Measurements from ENCODE around the gene MCM7. TPM values are rescaled to one million over a fixed set of nuclear protein-coding genes. Genes with fewer than 3 reads are reported as not detected.

Gene MCM7
- total and polyA plus RNA-seq, 2 of the 13 experiments (the other 11 are each of a cell fraction or from before 2014, with no cell fraction given): 84.5 to 214 TPM

- TF ChIP-seq ZNF800 (CRISPR knock-in tag; IDR thresholded peaks at IDR 0.05) (no peak), NR2F2 (IDR thresholded peaks at IDR 0.05; ENCODE audit: borderline replicate concordance, low read depth) (no peak), RBAK (CRISPR knock-in tag; IDR thresholded peaks at IDR 0.05) (no peak), ZNF407 (CRISPR knock-in tag; IDR thresholded peaks at IDR 0.05; ENCODE audit: not compliant biosample characterization) (peak; percentile 98), ZNF792 (CRISPR knock-in tag; IDR thresholded peaks at IDR 0.05) (peak; percentile 87; the same call in 1 of the 2 replicates), ZHX2 (IDR thresholded peaks at IDR 0.05; ENCODE audit: low read depth) (no peak; the same call in 1 of the 2 replicates), ZHX2 (CRISPR knock-in tag; IDR thresholded peaks at IDR 0.05; ENCODE audit: borderline replicate concordance) (0 out of 2 replicates have a peak, but pooled peaks have one; percentile 91), FOXO4 (CRISPR knock-in tag; conservative IDR thresholded peaks at IDR 0.05) (peak; percentile 98; the same call in 1 of the 2 replicates), ASH2L (IDR thresholded peaks at IDR 0.05; ENCODE audit: insufficient read length, low read depth, low read length) (peak; percentile 89)
Measured at GRCh38 chr7:100088621-100089457, 12.4 kb downstream of the MCM7 start, which contains the start of gene COPS6 (continued).

All from HepG2 (cell line).